HG03571 (cell line): Measurements from ENCODE around the gene E2F4.

ENCODE experiments used
- ATAC-seq: cut with Tn5 transposase; IDR thresholded peaks from one replicate; pipeline ENCODE4 v1.9.1; 2021; ENCODE audit not compliant: unreplicated experiment

E2F4 gene

DNA sequence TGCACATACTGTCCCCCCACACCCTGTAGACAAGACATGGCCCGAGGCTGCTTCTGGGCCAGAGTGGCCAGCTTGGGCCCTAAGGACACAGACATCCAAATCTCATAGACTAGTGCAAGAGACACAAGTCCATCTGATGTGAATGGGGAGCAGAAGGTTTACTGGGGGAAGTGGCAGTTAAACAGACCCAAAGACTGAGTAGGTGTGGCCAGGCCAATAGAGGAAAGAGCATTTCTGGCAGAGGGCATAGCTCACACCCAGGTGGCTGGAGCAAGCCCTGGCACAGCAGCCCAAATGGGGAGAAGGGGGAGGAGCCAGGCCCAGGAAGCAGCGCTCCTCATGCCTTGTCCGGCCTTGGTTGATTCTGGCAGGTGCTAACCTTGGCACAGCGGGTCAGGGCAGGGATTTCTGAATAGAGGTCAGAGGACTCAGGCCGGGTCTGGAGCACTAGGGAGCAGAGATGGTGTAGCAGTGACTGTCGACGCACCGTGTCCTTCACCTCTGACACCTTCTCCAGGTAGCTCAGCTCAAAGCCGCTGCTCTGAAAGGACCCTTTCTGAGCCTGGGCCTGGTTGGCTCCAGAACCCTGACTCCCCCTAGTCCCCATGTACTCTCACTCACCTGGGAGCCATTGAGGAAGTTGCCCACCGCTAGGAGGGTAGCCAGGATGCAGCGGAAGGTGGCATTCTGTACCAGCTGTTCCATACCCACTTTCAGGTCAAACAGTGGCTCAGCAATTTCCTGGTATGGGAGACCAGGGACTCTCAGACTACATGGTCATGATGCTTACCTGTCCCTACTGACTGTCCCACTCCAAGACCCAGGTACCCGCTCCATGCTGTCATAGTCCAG is 39.1 kb downstream of the E2F4 start:
- ATAC-seq = no peak

DNA sequence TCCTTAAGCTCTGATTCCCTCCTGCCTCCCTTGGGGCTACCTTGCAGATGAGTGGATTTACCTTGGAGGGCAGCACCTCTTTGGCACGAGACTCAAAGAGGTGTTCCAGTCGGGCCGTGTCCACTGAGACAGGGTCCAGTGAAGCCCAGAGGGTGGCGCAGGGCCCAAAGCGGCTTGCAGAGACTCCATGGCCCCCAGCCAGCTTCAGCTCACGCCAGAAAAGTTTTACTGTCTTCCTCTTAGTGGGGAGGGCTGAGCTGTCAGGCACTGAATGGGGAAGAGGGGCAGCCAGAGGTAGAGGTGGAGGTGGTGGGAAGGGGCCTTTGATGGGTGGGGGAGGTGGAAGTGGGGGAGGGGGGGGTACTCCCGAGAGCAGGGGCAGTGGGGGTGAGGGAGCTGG is 41.6 kb downstream of the E2F4 start:
- no peak for ATAC-seq

DNA sequence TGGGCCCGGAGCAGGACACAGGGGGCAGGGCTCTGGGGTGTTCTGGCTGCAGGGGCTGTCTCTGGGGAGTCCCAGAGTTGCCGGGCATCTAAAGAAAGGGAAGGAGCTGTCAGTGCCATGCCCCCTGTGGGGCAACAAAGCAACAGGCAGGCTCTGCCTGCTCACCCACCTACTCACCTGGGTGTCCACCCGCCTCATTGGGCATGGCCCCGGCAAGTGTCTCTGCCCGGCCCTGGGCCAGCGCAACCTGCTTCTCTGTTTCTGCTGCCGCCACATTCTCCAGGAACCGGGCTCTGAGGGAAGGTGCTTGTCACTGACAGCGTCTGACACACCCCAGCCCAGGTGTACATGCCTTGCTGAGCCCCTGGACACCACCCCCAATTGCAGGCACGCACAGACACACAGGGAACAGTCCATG is 42.2 kb downstream of the E2F4 start:
- ATAC-seq = no peak

DNA sequence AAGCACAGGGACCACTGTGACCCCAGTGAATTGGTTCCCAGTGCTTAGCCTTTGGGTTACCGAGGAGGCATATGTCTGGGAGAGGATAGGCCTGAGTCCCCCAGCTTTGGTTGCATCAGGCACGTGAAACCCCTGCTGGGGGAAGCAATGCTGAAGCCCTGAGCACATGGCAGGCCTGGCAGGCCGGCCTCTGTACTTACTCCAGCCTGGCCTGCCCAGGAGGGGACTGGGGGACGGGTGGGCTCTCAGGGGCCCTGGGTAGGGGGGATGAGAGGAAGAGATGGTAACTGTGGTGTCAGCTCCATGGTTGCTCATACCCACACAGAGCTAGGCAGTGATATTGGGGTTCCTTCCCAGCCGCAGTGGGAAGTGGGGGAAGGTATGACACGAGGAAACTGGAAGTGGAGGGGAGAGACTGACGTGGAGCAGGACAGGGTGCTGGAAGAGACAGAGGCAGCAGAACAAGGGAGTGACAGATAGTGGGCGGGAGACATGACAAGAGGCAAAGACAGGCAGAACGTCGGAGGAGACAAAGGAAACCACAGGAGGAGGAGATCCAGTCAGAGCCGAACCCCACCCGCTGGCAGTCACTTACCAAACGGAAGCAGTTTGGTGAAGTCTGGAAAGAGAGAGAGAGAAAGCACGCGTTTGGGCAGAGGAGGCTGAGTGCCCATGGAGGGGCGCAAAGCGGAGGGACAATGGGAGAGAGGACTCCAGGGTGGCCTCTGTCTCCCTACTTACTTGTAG is 44.0 kb downstream of the E2F4 start:
- no peak for ATAC-seq

- no peak for ATAC-seq
Measured at GRCh38 chr16:67236563-67237395, 44.8 kb downstream of the E2F4 start.

DNA sequence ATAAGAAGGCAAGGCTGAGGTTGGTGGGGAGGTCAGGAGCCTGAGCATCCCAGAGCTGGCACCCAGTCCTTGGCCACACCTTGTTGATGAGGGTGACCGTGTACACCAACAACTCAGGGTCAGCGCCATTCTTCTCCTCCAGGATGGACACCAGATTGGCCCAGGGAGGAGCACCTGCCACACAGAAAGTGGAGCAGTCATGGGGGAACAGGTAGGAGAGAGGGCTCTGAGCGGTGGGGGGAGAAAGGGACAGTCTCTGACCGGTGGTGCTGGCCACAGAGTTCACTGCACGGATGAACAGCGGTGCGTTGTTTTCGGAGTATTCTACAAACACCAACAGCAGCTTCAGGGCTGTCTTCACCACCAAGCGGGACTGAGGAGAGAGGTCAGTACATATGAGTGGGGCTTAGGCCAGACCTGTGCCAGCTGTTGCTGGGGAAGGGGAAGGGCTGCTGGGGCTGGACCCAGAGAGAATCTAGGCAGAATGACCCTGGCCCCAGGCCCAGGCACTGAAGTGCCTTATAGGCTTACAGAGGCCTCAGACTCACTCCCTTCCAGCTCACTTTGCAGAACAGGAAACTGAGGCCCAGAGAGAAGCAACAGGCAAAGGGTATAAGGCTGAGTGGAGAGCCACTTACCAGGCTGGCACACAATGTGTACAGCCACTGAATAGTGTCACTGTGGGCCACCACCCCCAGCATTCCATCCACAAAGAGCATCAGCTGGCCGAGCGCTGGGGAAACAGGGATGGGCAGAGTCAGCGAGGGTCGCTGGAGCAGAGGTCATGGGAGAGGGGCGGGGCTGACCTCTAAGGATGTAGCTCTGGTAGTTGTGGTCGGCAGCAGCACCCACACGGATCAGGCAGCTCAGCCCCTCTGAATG is 45.7 kb downstream of the E2F4 start:
- ATAC-seq = no peak

GRCh38 chr16:67238278-67238575 is 46.3 kb downstream of the E2F4 start:
- ATAC-seq = no peak

- no peak for ATAC-seq
Measured at GRCh38 chr16:67238806-67239470, 47.0 kb downstream of the E2F4 start.

- no peak for ATAC-seq
Measured at GRCh38 chr16:67240506-67240905, 48.6 kb downstream of the E2F4 start.

GRCh38 chr16:67241008-67241900 is 49.3 kb downstream of the E2F4 start:
- ATAC-seq = no peak

- ATAC-seq = no peak
Measured at GRCh38 chr16:67242138-67242730, 50.3 kb downstream of the E2F4 start.

DNA sequence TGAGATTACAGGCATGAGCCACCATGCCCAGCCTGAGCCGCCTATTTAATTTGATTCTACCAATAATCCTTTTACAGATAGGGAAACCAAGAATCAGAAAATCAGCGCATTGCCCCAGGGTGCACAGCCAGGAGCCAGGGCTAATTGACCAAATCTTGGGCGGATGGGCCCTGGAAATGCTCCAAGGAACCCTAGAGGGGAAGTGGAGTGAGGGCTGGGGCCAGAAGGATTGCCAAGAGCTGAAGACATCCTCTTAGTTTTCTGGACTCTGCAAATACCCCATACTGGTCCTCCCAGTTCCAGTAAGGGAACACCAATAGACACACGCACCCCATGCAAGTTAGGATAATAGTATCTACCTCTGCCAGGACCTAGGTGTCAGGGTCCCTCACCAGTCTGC is 51.5 kb downstream of the E2F4 start:
- no peak for ATAC-seq

DNA sequence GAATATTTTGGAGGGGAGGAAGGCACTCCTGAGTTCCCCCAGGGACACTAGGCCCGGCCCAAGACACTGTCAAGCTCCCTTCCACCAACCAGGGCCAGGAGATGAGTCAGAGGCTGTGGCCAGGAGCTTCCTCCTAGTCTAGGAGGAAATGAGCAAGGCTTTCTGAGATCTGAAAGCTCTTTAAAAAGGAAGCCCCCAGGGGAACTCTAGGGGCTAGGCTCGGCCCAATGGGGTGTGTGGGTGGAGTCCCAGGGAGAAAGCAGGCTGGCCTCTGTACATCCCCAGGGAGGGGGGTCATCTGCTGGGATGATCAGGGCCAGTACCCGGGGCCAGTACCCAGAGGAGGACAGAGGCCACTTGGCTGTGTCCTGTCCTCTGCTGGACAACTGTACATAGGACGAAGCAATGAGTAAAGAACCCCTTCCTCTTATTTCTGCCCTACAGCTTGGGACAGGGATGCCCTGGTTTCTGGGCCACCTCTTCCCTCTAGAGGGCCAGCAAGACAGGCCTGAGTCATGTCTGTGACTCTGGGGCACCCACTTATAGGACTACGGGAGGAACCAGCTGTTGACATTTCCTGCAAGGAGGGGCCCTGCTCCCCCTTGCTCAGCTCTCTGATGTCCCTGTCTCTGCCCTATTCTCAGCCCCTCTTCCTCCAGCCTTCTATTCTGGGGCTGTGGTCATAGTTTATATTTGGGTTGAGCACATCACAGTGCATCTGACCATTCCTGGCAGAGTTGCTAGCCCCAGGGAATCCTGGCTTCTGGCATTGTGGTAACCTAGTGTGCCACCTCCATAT is 52.6 kb downstream of the E2F4 start:
- ATAC-seq = peak; percentile 50

GRCh38 chr16:67245186-67245585 is 53.2 kb downstream of the E2F4 start:
- no peak for ATAC-seq

GRCh38 chr16:67245674-67246080 is 53.7 kb downstream of the E2F4 start:
- no peak for ATAC-seq

DNA sequence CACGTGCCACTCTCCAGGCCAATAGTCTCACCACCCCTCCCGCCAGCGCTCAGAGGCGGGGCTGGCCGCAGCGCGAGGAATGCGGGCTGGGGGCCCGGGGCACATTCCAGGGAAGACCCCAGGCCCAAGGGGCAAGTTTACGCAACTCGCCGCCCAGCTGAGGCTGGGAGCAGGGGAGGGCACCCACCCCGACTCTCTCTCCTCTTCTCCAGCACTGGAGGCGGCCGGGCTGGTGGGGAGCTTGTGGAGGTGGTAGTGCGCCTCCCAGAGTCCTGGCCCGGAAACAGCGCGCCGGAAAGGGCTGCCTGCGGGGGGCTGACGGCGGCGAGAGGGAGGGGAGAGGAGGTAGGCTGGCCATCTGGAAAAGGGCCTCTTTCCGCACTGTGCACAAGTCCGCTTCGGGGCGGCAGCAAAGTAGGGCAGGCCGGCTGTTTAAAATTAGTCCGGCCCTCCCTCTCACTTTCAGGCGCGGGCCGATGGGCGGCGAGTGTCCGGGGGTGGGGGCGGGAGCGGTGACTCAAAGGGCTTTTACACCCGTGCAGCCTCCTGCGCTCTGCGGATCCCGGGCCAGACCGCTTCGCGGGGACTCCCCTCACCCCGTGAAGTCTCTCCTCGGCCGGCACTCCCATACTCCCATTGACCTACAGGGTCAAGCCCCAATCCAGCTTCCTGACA is 54.3 kb downstream of the E2F4 start:
- no peak for ATAC-seq

DNA sequence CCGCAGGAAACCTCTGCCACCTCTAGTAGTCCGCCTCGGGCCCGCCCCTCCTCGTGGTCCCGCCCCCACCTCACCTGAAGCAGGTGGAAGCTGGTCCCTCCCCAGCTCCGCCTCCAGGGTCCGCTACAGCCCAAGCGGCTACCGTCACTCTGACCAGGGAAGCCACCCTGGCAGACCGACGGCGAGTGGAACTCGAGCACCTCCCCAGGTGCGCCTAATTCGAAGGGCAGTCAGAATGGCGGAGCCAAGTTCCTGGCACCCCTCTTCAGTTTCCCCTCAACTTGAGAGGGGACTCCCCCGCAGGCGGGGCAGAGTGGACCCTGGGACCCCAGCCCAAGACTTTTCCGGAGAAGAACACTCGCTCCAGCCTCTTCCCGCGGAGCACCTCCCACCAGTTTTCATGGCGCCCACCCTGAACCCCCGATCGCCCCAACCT is 54.8 kb downstream of the E2F4 start:
- no peak for ATAC-seq
